ENCODE data around the gene CYP2A6. TPM values are rescaled to one million over a fixed set of nuclear protein-coding genes. Genes with fewer than 3 reads are reported as not detected.
"Not testable (repeated sequence)": the region's sequence is repeated elsewhere in the genome, so short reads cannot be mapped to it uniquely, and the experiment has no call there.

The CYP2A6 gene
- total RNA-seq, 1 experiment from 2014 or later: not detected

DNA sequence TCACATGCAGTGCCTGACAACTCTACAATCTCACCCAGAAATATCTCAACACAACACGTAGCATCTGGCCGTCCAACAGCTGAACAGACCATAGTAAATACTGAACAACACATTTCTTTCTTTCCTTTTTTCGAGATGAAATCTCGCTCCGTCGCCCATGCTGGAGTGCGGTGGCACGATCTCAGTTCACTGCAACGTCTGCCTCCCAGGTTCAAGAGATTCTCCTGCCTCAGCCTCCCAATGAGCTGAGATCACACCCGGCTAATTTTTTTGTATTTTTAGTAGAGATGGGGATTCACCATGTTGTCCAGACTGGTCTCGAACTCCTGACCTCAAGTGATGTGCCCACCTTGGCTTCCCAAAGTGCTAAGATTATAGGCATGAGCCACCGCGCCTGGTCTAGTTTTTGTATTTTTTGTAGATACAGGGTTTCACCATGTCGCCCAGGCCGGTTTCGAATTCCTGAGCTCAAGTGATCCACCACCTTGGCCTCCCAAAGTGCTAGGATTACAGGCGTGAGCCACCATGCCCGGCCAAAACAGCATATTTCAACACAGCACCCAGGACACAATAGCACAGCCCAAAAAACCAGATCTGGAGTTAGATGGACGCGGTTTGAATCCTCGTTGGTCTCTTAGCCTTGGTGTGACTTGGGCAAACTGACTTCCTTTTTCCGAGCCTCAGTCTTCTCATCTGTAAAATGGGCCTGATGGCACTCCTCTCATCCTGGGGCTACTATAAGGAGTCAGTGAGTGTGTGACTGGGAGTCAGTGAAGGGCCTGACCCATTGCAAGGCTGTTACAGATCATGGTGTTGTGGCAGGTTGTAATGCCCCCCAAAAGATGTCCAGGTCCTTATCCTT is 22.6 kb downstream of the CYP2A6 start:
- POLR2A ChIA-PET: no interaction called here

DNA sequence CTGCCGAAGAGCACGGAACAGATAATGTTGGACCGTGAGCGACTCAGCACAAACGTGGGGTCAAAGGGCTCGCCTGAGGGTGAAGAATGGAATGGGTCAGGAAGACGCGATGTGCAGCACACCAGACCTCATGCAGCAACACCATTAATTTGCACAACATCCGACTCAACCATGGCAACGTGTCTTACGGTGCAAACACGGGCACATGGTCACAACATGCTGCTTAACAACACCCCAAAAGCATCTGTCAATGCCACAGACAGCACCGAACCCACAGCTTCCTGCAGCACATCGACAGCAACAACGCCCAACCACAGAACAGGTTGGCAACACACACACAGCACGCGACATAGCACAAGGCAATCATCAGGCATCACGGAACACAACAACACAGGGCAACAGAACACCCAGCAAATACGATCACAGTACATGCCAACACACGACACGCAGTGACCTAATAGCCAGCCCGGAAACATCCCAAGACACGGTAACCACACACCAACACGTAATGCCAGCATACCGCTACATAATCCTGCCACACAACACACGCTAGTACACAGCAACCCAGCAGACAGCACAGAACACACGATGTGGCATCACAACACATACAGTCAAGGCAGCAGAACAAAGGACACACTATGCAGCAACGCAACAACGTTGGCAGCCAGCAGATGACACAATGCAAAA is 23.4 kb downstream of the CYP2A6 start:
- DNase-seq: peak in 1 of 2 experiments; percentile 37
- H3K4me1 Mint-ChIP-seq (ENCODE audit: low read depth, unreplicated experiment): peaks cover 27% of the 10 kb centered on the region
- peaks cover 32% of the 10 kb centered on the region for H3K36me3 Mint-ChIP-seq (ENCODE audit: insufficient read depth, unreplicated experiment)
- CTCF ChIA-PET; POLR2A ChIA-PET; H3K4me3 ChIP-seq (ENCODE audit: low read depth, low read length); H3K9me3 ChIP-seq; H3K27me3 ChIP-seq (replicated peaks; ENCODE audit: control insufficient read depth, insufficient read depth, low read length); H3K27me3 Mint-ChIP-seq (ENCODE audit: insufficient read depth, unreplicated experiment); H3K36me3 ChIP-seq (ENCODE audit: control insufficient read depth, insufficient read depth, low read length); intact Hi-C loops (cut with micrococcal nuclease; ENCODE audit: unreplicated experiment); H3K4me3 Mint-ChIP-seq (ENCODE audit: unreplicated experiment); BruUV-seq (replicated peaks): not testable (repeated sequence)
- H3K9me3 Mint-ChIP-seq (ENCODE audit: unreplicated experiment): peaks cover 19% of the 10 kb centered on the region
- peaks cover 36% of the 10 kb centered on the region for H3K4me1 ChIP-seq
- H3K27ac Mint-ChIP-seq (ENCODE audit: unreplicated experiment): peak overlapping the region; percentile 35

More for the DNA sequence above, 22.6 kb downstream of the CYP2A6 start:
- TF ChIP-seq, protein P1, sequence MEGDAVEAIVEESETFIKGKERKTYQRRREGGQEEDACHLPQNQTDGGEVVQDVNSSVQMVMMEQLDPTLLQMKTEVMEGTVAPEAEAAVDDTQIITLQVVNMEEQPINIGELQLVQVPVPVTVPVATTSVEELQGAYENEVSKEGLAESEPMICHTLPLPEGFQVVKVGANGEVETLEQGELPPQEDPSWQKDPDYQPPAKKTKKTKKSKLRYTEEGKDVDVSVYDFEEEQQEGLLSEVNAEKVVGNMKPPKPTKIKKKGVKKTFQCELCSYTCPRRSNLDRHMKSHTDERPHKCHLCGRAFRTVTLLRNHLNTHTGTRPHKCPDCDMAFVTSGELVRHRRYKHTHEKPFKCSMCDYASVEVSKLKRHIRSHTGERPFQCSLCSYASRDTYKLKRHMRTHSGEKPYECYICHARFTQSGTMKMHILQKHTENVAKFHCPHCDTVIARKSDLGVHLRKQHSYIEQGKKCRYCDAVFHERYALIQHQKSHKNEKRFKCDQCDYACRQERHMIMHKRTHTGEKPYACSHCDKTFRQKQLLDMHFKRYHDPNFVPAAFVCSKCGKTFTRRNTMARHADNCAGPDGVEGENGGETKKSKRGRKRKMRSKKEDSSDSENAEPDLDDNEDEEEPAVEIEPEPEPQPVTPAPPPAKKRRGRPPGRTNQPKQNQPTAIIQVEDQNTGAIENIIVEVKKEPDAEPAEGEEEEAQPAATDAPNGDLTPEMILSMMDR (IDR thresholded peaks at IDR 0.05; ENCODE audit: insufficient read depth in 1 of 2, low read depth in 1 of 2, low read length in 1 of 2, severe bottlenecking in 1 of 2, unreplicated experiment in 1 of 2): no peak
- H3K4me1 Mint-ChIP-seq (ENCODE audit: low read depth, unreplicated experiment): peaks cover 24% of the 10 kb centered on the region
- Histone ChIP-seq H3K9me3 (no peaks in the 10 kb centered on the region), H3K4me1 (peaks cover 35% of the 10 kb centered on the region), H3K4me3 (ENCODE audit: low read depth, low read length) (no peak overlapping the region), H3K36me3 (ENCODE audit: control insufficient read depth, insufficient read depth, low read length) (no peaks in the 10 kb centered on the region), H3K27me3 (replicated peaks; ENCODE audit: control insufficient read depth, insufficient read depth, low read length) (no peaks in the 10 kb centered on the region)
- peaks cover 19% of the 10 kb centered on the region for H3K9me3 Mint-ChIP-seq (ENCODE audit: unreplicated experiment)
- peaks cover 35% of the 10 kb centered on the region for H3K36me3 Mint-ChIP-seq (ENCODE audit: insufficient read depth, unreplicated experiment)
- CTCF ChIA-PET: no interaction called here
- no peak overlapping the region for H3K4me3 Mint-ChIP-seq (ENCODE audit: unreplicated experiment)
- intact Hi-C loops (cut with micrococcal nuclease; ENCODE audit: unreplicated experiment): no loop called here
- H3K27me3 Mint-ChIP-seq (ENCODE audit: insufficient read depth, unreplicated experiment): no peaks in the 10 kb centered on the region
- peak overlapping the region; percentile 35 for H3K27ac Mint-ChIP-seq (ENCODE audit: unreplicated experiment)
- peak in 1 of 2 experiments; percentile 6 for DNase-seq
- BruUV-seq (replicated peaks): no TSS peak

DNA sequence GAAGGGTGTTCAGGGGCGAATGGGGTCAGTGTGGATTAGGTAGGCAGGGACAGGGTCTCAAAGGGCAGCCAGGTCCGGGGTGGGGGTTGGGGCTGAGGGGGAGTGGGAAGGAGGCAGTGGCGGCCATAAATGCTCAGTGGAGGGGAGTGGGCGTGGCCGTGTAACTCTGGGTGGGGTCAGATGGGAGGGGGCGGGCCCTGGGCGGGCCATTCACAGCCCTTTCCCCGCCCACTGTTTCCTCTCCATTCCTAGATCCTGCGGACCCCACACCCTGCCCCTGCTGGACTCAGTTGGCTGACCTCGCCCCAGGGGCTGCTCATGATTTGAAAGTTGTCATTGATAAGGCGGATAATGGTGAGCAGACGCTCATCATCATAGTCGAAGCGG is 23.9 kb downstream of the CYP2A6 start:
- BruUV-seq (replicated peaks); H3K36me3 ChIP-seq (ENCODE audit: control insufficient read depth, insufficient read depth, low read length); H3K4me3 ChIP-seq (ENCODE audit: low read depth, low read length); DNase-seq; H3K27me3 ChIP-seq (replicated peaks; ENCODE audit: control insufficient read depth, insufficient read depth, low read length); H3K9me3 ChIP-seq; intact Hi-C loops (cut with micrococcal nuclease; ENCODE audit: unreplicated experiment); H3K4me3 Mint-ChIP-seq (ENCODE audit: unreplicated experiment); H3K27me3 Mint-ChIP-seq (ENCODE audit: insufficient read depth, unreplicated experiment); POLR2A ChIA-PET; CTCF ChIA-PET: not testable (repeated sequence)
- Mint-ChIP-seq H3K36me3 (ENCODE audit: insufficient read depth, unreplicated experiment) (peaks cover 29% of the 10 kb centered on the region), H3K27ac (ENCODE audit: unreplicated experiment) (peak overlapping the region; percentile 76), H3K9me3 (ENCODE audit: unreplicated experiment) (peaks cover 19% of the 10 kb centered on the region), H3K4me1 (ENCODE audit: low read depth, unreplicated experiment) (peaks cover 28% of the 10 kb centered on the region)
- peaks cover 32% of the 10 kb centered on the region for H3K4me1 ChIP-seq

DNA sequence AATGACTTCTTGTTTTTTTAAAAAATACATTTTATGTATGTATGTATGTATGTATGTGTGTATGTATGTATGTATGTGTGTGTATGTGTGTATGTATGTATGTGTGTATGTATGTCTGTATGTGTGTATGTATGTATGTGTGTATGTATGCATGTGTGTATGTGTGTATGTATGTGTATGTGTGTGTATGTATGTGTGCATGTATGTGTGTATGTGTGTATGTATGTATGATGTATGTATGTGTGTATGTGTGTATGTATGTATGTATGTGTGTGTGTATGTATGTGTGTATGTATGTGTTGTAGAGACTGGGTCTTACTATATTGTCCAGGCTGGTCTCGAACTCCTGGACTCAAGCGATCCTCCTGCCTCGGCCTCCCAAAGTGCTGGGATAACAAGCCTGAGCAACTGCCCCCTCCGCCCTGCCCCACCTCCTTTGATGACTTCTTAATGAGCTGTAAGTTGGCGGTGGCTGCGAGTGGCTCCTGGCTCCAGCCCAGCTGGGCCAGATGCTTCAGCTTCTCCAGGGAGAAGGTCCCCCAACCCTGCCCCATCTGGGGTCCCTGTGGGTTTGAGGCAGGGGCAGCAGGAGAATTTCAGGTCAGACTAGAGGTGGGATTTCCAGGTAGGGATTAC is 24.7 kb downstream of the CYP2A6 start:
- H3K9me3 ChIP-seq; H3K4me3 Mint-ChIP-seq (ENCODE audit: unreplicated experiment); intact Hi-C loops (cut with micrococcal nuclease; ENCODE audit: unreplicated experiment); POLR2A ChIA-PET; H3K4me3 ChIP-seq (ENCODE audit: low read depth, low read length); H3K36me3 ChIP-seq (ENCODE audit: control insufficient read depth, insufficient read depth, low read length); H3K27me3 ChIP-seq (replicated peaks; ENCODE audit: control insufficient read depth, insufficient read depth, low read length); H3K27me3 Mint-ChIP-seq (ENCODE audit: insufficient read depth, unreplicated experiment); BruUV-seq (replicated peaks): not testable (repeated sequence)
- Mint-ChIP-seq H3K27ac (ENCODE audit: unreplicated experiment) (peak overlapping the region; percentile 76), H3K4me1 (ENCODE audit: low read depth, unreplicated experiment) (peaks cover 32% of the 10 kb centered on the region), H3K9me3 (ENCODE audit: unreplicated experiment) (peaks cover 19% of the 10 kb centered on the region), H3K36me3 (ENCODE audit: insufficient read depth, unreplicated experiment) (peaks cover 29% of the 10 kb centered on the region)
- DNase-seq: peak in 1 of 2 experiments; percentile 19
- CTCF ChIA-PET: interaction anchor here (0.6 kb wide), 1 partner anchor 84 kb away, joined by 3 read pairs; no protein-coding TSS in a partner anchor
- H3K4me1 ChIP-seq: peaks cover 34% of the 10 kb centered on the region

DNA sequence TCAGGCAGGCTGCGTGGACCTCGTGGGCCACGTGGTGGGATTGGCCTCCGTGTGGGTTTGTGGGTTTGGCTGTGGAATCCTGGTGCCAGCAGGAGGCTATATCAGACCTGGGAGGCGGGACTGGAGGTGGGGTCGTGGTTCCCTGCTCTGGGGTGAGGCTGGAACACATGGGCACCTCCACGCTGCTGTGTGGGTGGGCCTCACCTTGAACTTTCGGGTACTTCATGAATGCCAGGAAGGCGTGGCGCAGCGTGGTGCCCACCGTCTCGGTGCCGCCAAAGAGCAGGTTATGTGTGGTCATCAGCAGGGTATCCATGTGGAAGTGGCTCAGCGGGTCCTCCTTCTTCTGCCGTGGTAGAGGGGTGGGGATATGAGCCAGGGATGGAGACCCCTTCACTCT is 25.3 kb downstream of the CYP2A6 start:
- peaks cover 35% of the 10 kb centered on the region for H3K4me1 ChIP-seq
- H3K27me3 ChIP-seq (replicated peaks; ENCODE audit: control insufficient read depth, insufficient read depth, low read length); POLR2A ChIA-PET; intact Hi-C loops (cut with micrococcal nuclease; ENCODE audit: unreplicated experiment); H3K4me3 Mint-ChIP-seq (ENCODE audit: unreplicated experiment); H3K4me3 ChIP-seq (ENCODE audit: low read depth, low read length); H3K9me3 ChIP-seq; H3K36me3 ChIP-seq (ENCODE audit: control insufficient read depth, insufficient read depth, low read length); BruUV-seq (replicated peaks); H3K27me3 Mint-ChIP-seq (ENCODE audit: insufficient read depth, unreplicated experiment): not testable (repeated sequence)
- Mint-ChIP-seq H3K4me1 (ENCODE audit: low read depth, unreplicated experiment) (peaks cover 32% of the 10 kb centered on the region), H3K9me3 (ENCODE audit: unreplicated experiment) (peaks cover 19% of the 10 kb centered on the region), H3K36me3 (ENCODE audit: insufficient read depth, unreplicated experiment) (peaks cover 29% of the 10 kb centered on the region), H3K27ac (ENCODE audit: unreplicated experiment) (peak overlapping the region; percentile 76)
- peak in 1 of 2 experiments; percentile 35 for DNase-seq
- CTCF ChIA-PET: interaction anchor here (0.6 kb wide), 1 partner anchor 84 kb away, joined by 3 read pairs; no protein-coding TSS in a partner anchor
